ENCODE data around the gene CLHC1.
A peak's percentile ranks its signal among the peaks of the same experiment; 100 is the strongest.
"Not testable (repeated sequence)": the region's sequence is repeated elsewhere in the genome, so short reads cannot be mapped to it uniquely, and the experiment has no call there.

The CLHC1 gene

GRCh38 chr2:55232084-55232862 lies at the start of gene CLHC1, which contains the start of gene RPS27A:
Gene CLHC1 (minus strand): TSS chr2:55232293. CDS start chr2:55222411, 9,882 bp downstream.
Gene RPS27A (plus strand): TSS chr2:55232688. CDS start chr2:55232825, 137 bp downstream.
- DNase-seq (ENCODE audit: low spot score) = peak; percentile 95

DNA sequence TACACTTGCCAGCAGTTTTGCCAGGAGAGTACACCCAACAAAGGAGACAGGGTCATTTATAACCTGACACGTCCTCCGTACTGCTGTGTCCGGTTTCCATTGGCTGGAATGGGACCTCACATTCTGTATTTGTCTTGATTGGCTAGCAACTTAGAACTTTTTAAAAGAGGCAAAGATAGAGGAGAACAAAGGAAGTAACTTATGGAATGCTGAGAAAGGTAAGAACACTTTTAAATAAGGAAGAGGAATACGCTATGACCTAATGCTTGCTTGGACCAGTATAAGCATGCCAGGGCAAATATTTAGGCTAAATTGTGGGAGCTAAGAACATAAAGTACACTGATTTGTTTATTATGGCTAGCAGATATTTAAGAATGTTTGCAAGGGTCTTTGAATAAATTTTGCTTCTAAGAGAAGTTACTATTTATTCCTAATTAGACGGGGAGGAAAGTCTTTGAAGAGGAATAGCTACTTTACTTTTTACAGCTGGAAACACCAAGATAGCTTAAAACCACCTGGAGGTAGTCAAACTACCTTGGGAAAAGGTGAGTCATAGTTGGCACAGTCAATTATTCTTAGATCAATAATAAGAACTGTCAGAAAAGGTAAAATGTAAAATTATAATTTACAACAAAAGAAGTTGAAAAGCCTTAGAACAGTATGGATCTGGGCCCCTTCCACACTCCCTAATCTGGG lies 48.9 kb upstream of the CLHC1 start:
- DNase-seq (ENCODE audit: low spot score) = not testable (repeated sequence)

GRCh38 chr2:55279859-55280424 lies 47.8 kb upstream of the CLHC1 start:
- not testable (repeated sequence) for DNase-seq (ENCODE audit: low spot score)

DNA sequence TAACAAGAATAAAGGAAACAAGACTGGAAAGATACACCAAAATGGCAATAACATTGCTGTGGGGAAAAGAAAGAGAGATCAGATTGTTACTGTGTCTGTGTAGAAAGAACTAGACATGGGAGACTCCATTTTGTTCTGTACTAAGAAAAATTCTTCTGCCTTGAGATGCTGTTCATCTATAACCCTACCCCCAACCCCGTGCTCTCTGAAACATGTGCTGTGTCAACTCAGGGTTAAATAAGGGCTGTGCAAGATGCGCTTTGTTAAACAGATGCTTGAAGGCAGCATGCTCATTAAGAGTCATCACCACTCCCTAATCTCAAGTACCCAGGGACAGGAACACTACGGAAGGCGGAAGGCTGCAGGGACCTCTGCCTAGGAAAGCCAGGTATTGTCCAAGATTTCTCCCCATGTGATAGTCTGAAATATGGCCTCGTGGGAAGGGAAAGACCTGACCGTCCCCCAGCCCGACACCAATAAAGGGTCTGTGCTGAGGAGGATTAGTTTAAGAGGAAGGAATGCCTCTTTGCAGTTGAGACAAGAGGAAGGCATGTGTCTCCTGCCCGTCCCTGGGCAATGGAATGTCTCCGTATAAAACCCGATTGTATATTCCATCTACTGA lies 47.2 kb upstream of the CLHC1 start:
- not testable (repeated sequence) for DNase-seq (ENCODE audit: low spot score)

- no peak for DNase-seq (ENCODE audit: low spot score)
These were observed 45.2 kb upstream of the CLHC1 start for GRCh38 chr2:55277310-55277709.

GRCh38 chr2:55274346-55274745 lies 42.3 kb upstream of the CLHC1 start:
- DNase-seq (ENCODE audit: low spot score) = not testable (repeated sequence)

GRCh38 chr2:55269645-55269990 lies 37.5 kb upstream of the CLHC1 start:
- peak; percentile 15 for DNase-seq (ENCODE audit: low spot score)

- peak; percentile 96 for DNase-seq (ENCODE audit: low spot score)
These were observed 37.0 kb upstream of the CLHC1 start, which contains the start of gene MTIF2 for GRCh38 chr2:55268907-55269644. Gene MTIF2 (minus strand): TSS chr2:55269231. CDS start chr2:55263858, 5,373 bp downstream.

- DNase-seq (ENCODE audit: low spot score) = no peak
These were observed 36.3 kb upstream of the CLHC1 start for GRCh38 chr2:55268288-55268906.

- DNase-seq (ENCODE audit: low spot score) = not testable (repeated sequence)
These were observed 27.5 kb upstream of the CLHC1 start for GRCh38 chr2:55259586-55259985.

- no peak for DNase-seq (ENCODE audit: low spot score)
These were observed 20.7 kb upstream of the CLHC1 start for GRCh38 chr2:55252832-55253231.

DNA sequence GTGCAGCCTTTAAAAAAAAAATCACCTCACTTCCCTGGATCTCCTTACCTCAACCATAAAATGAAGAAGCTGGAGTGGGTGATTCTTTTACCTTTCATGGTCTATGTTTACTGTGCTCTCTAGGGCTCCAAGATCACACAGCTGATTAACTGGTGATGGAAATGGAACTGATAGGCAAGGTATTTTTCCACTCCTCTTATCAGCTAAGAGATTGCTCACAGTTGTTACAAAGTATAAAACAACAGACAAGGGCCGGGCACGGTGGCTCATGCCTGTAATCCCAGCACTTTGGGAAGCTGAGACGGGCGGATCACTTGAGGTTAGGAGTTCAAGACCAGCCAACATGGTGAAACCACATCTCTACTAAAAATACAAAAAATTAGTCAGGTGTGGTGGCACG lies 14.9 kb upstream of the CLHC1 start:
- DNase-seq (ENCODE audit: low spot score) = no peak

DNA sequence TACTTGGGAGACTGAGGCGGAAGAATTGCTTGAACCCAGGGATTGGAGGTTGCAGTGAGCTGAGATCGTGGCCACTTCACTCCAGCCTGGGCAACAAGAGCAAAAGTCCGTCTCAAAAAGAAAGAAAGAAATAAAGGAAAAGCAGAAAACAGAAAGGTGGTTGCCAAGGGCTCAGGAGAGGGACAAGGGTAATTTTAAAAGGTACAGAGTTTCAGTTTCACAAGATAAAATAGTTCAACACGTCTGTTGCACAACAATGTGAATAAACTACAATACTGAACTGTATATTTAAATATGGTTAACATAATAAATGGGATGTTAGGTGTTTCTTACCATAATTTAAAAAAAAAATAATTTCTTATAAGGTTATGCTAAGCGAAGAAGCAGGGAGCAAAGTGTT lies 13.3 kb upstream of the CLHC1 start:
- DNase-seq (ENCODE audit: low spot score) = no peak

- no peak for DNase-seq (ENCODE audit: low spot score)
These were observed 10.5 kb upstream of the CLHC1 start for GRCh38 chr2:55242617-55243016.

DNA sequence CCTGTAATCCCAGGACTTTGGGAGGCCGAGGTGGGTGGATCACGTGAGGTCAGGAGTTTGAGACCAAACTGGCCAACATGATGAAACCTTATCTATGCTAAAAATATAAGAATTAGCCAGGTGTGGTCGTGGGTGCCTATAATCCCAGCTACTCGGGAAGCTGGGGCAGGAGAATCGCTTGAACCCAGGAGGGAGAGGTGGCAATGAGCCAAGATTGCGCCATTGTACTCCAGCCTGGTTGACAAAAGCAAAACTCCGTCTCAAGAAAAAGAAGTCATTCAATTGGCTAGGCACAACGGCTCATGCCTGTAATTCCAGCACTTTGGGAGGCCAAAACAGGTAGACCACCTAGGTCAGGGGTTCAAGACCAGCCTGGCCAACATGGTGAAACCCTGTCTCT lies 9.5 kb upstream of the CLHC1 start:
- not testable (repeated sequence) for DNase-seq (ENCODE audit: low spot score)

DNA sequence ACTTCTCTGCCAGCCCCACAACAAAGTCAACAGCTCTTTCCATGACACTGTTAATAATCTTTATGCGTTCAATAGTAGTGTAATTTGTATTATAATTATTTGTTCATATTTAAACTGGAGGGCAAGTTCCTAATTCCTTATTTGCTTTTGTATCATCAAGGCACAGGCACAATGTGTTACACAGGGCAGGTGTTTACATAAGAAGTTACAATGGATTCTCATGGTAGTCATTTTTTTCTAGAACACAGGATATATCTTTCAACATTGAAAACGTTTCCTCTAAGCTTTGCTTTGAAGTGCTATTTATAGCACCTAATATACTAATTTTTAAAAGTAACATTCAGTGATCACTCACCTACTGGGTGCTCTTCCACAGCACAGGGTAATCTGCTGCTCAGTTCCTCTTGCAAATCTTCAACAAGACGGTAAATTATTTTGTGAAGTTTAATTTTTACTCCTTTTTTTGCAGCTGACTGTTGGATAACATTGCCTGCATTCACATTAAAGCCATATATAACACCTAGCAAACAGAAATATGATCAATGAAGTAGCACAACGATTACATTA lies 7.6 kb upstream of the CLHC1 start:
- DNase-seq (ENCODE audit: low spot score) = no peak

GRCh38 chr2:55236992-55237543 lies 5.0 kb upstream of the CLHC1 start:
- DNase-seq (ENCODE audit: low spot score) = no peak

DNA sequence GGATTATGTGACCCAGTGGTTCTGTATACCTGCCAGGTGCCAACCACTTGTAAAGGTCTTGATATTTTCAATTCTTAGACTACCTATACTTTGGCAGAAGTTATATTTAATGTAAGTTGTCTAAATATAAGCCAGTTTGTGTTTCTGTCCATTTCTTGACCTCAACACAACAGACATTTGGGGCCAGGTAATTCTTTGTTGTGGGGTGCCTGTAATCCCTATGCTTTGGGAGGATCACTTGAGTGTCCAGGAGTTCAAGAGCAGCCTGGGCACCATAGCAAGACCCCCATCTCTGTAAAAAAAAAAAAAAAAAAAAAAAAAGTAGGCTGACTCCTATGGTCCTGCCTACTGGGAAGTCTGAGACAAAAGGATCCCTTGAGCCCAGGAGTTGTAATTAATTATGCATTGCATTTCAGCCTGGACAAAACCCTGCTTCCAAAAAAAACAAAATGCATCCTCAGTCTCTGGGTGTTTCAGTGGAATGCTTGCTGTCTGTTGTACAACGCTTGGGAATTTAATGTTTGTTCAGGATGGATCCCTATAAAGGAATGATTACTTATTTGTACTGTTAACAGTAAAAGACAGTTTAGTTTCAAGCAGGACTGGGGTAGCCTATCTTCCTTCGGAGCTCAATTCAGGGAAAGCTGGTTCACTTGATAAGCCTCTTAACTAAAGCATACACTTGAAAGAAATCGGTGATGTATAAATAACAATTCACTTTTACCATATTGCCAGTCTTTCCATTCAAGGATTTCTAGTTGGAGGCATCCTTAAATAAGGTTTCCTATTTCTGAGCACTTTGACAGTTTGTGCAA lies 3.8 kb upstream of the CLHC1 start:
- no peak for DNase-seq (ENCODE audit: low spot score)

GRCh38 chr2:55233658-55233940 lies 1.5 kb upstream of the CLHC1 start:
- no peak for DNase-seq (ENCODE audit: low spot score)
